Smooth muscle cell (in vitro differentiated cells): Measurements from ENCODE around the gene SLC35F3. TPM values are rescaled to one million over a fixed set of nuclear protein-coding genes. Genes with fewer than 3 reads are reported as not detected.

Experiments used
- DNase-seq: peaks from one replicate; lab custom pipeline; 2025; ENCODE audit not compliant: unreplicated experiment; lab: John Stamatoyannopoulos, UW
- H2AFZ ChIP-seq: fragments of 200-600 bp; sonication (generic); 2 replicates; pipeline ENCODE4 v1.6.0; 2016; ENCODE audit warnings: antibody characterized with exemption, low read depth, mild to moderate bottlenecking
- H3F3A ChIP-seq: fragments of 200-600 bp; sonication (generic); 2 replicates; pipeline ENCODE4 v1.6.0; 2017; ENCODE audit warnings: antibody characterized with exemption, low read depth
- H3K27ac ChIP-seq: fragments of 200-600 bp; sonication (generic); 2 replicates; pipeline ENCODE4 v1.5.1; 2016; ENCODE audit warnings: low read depth, mild to moderate bottlenecking
- H3K27me3 ChIP-seq: fragments of 200-600 bp; sonication (generic); 2 replicates; pipeline ENCODE4 v1.6.1; 2016; ENCODE audit warnings: low read depth, mild to moderate bottlenecking
- H3K36me3 ChIP-seq: fragments of 200-600 bp; sonication (generic); 2 replicates; pipeline ENCODE4 v1.5.1; 2016; ENCODE audit warnings: low read depth
- H3K4me1 ChIP-seq: fragments of 200-600 bp; sonication (generic); 2 replicates; pipeline ENCODE4 v1.5.1; 2016; ENCODE audit warnings: low read depth
- H3K4me2 ChIP-seq: fragments of 200-600 bp; sonication (generic); 2 replicates; pipeline ENCODE4 v1.6.0; 2016; ENCODE audit warnings: mild to moderate bottlenecking
- H3K4me3 ChIP-seq: fragments of 200-600 bp; sonication (generic); 2 replicates; pipeline ENCODE4 v1.5.1; 2016; ENCODE audit warnings: mild to moderate bottlenecking
- H3K79me2 ChIP-seq: fragments of 200-600 bp; sonication (generic); 2 replicates; pipeline ENCODE4 v1.6.0; 2016; ENCODE audit warnings: low read depth, mild to moderate bottlenecking
- H3K9ac ChIP-seq: fragments of 200-600 bp; sonication (generic); 2 replicates; pipeline ENCODE4 v1.6.0; 2016; ENCODE audit warnings: low read depth
- H3K9me3 ChIP-seq: fragments of 200-600 bp; sonication (generic); replicated peaks from 2 replicates; pipeline ENCODE4 v1.5.1; 2016; ENCODE audit warnings: low read depth
- H4K20me1 ChIP-seq: fragments of 200-600 bp; sonication (generic); 2 replicates; pipeline ENCODE4 v1.6.0; 2016; ENCODE audit warnings: low read depth
- CTCF ChIP-seq: fragments of 200-600 bp; sonication (generic); IDR thresholded peaks from 2 replicates; pipeline ENCODE4 v1.5.1; 2017; ENCODE audit warnings: borderline replicate concordance, mild to moderate bottlenecking, antibody characterized with exemption; ENCODE audit not compliant: insufficient read depth, poor library complexity, severe bottlenecking
- WGBS: methylation state at CpG from one replicate; pipeline ENCODE4 v1.1.7; 2016; ENCODE audit warnings: low lambda C conversion rate; 5-methylcytosine and 5-hydroxymethylcytosine counted together
- microRNA-seq: library from miRNA; unstranded; fragments of <30 nt; microRNA quantifications from one replicate; pipeline ENCODE4, GENCODE V29; 2016; ENCODE audit warnings: borderline number of aligned reads
- polyA plus RNA-seq: library from polyadenylated mRNA; unstranded; fragments of >200 nt; fragmentation: Nextera tagmentation; extraction: Ambion mirVana; gene quantifications from 2 replicates; pipeline ENCODE4 v1.2.1, GENCODE V29; 2016
- small RNA-seq: library from RNA; depleted of rRNA; stranded (forward); fragments of <200 nt; gene quantifications from one replicate; pipeline ENCODE3, GENCODE V24; 2014
- total RNA-seq: library from RNA; depleted of rRNA; stranded (reverse); fragments of >200 nt; gene quantifications from 2 replicates; pipeline ENCODE4 v1.2.3, GENCODE V29; 2014

SLC35F3 gene
- total and polyA plus RNA-seq, 2 experiments from 2014 or later: 0.31 to 0.66 TPM

DNA sequence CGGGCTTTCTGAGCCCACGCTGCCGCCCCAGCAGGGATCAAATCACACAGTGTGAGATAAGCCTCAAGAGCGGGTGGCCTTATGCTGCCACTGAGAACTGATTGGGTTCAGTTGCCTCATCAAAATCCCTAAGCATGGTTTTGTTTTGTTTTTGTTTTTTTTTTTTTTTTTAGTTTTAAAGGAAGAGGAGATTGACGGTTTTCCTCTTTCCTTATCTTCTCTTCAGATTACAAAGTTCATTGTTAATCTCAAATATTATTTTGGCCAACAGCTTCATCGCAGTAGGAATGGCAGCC, 469.4 kb downstream of the SLC35F3 start:
- Histone ChIP-seq H3K9me3 (no peaks in the 10 kb centered on the region), H2AFZ (peak overlapping the region; percentile 99), H3K4me2 (peak overlapping the region; percentile 100), H3K4me3 (peak overlapping the region; percentile 91), H3K79me2 (peaks cover 20% of the 10 kb centered on the region), H3F3A (peaks cover 6% of the 10 kb centered on the region), H3K9ac (peak overlapping the region; percentile 95), H4K20me1 (no peaks in the 10 kb centered on the region), H3K36me3 (peaks cover 3% of the 10 kb centered on the region), H3K4me1 (peaks cover 16% of the 10 kb centered on the region), H3K27ac (peak overlapping the region; percentile 96), H3K27me3 (peaks cover 9% of the 10 kb centered on the region)
- DNase-seq: no peak
- no peak for TF ChIP-seq CTCF
- 9% methylated on average over 6 of the region's 6 CpGs for WGBS

Small RNA genes within 50 kb of the gene (microRNA-seq; reads per million reads assigned to microRNA genes)
- not detected for gene MIR4671

Small RNA genes within 50 kb of the gene (small RNA-seq; reads per million reads assigned to genes)
- gene MIR4671: not detected
